AG09319 (cell line): ENCODE results near the gene PDZD4.

Experiments
- DNase-seq: peaks from one replicate; pipeline ENCODE4 v3.0.0-alpha.2; 2010; ENCODE audit warnings: low read depth; ENCODE audit errors: extremely low read depth
- TF ChIP-seq, protein P1 (sequence below): IDR thresholded peaks from 2 replicates; pipeline ENCODE4 v1.5.1; 2011; ENCODE audit warnings: low read depth, mild to moderate bottlenecking, inconsistent platforms, low read length, moderate library complexity

PDZD4 gene

DNA sequence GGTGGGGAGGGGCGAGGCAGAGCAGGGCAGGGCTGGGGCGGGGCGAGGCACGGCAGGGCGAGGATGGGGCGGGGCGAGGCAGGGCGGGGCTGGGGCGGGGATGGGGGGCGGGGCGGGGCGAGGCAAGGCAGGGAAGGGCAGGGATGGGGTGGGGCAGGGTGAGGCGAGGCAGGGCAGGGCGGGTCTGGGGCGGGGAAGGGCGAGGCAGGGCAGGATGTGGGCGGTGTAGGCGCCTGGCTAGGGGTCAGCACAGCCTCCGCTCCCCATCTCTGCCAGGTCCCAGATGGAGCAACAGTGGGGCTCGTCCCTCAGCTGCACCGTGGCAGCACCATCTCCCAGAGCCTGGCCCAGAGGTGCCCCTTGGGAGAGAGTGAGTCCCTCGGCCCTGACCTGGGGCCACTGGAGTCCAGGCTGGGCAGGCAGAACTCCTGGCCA lies 53.7 kb downstream of the PDZD4 start:
- TF ChIP-seq, protein P1, sequence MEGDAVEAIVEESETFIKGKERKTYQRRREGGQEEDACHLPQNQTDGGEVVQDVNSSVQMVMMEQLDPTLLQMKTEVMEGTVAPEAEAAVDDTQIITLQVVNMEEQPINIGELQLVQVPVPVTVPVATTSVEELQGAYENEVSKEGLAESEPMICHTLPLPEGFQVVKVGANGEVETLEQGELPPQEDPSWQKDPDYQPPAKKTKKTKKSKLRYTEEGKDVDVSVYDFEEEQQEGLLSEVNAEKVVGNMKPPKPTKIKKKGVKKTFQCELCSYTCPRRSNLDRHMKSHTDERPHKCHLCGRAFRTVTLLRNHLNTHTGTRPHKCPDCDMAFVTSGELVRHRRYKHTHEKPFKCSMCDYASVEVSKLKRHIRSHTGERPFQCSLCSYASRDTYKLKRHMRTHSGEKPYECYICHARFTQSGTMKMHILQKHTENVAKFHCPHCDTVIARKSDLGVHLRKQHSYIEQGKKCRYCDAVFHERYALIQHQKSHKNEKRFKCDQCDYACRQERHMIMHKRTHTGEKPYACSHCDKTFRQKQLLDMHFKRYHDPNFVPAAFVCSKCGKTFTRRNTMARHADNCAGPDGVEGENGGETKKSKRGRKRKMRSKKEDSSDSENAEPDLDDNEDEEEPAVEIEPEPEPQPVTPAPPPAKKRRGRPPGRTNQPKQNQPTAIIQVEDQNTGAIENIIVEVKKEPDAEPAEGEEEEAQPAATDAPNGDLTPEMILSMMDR = no peak
- DNase-seq = no peak

DNA sequence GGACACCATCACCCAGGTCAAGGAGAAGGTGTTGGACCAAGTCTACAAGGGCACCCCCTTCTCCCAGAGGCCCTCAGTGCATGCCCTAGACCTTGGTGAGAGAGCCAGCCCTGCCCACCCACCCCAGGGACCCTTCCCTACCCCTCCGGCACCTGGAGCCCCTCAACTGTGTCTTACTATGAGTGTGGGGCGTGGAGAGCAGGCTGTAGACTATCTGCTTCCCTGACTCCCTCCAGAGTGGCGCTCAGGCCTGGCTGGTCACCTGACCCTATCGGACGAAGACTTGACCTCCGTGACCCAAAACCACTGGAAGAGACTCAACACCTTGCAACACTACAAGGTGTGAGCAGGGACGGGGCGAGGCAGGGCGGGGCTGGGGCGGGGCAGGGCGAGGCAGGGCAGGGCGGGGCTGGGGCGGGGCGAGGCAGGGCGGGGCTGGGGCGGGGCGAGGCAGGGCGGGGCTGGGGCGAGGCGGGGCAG lies 54.2 kb downstream of the PDZD4 start:
- TF ChIP-seq, protein P1 = no peak
- no peak for DNase-seq

DNA sequence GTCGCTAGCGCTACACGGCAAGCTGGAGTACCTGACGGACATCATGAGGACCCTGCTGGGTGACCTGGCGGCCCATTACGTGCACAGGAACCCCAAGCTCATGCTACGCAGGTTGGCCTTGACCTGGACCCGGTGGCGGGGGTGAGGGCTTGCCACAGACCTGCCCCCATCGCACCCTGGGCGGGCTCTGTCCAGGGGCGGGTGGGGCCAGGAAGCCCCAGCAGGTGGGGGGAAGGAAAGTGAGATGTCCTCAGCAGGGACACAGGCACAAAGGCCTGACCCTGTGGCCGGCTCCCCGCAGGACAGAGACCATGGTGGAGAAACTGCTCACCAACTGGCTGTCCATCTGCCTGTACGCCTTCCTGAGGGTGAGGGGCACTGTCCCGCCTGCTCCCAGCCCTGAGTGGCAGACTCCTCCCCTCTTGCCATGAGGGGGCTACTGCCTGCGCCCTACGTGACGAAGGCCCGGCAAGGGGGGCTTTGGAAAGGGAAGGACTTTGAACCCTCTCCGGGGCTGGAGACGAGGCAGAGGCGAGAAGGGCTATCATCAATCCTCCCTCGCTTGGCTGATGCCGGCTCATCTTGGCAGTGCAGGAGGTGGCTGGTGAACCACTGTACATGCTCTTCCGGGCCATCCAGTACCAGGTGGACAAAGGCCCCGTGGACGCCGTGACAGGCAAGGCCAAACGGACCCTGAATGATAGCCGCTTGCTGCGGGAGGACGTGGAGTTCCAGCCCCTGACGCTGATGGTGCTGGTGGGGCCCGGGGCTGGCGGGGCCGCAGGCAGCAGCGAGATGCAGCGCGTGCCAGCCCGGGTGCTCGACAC lies 54.8 kb downstream of the PDZD4 start:
- TF ChIP-seq, protein P1 = no peak

DNA sequence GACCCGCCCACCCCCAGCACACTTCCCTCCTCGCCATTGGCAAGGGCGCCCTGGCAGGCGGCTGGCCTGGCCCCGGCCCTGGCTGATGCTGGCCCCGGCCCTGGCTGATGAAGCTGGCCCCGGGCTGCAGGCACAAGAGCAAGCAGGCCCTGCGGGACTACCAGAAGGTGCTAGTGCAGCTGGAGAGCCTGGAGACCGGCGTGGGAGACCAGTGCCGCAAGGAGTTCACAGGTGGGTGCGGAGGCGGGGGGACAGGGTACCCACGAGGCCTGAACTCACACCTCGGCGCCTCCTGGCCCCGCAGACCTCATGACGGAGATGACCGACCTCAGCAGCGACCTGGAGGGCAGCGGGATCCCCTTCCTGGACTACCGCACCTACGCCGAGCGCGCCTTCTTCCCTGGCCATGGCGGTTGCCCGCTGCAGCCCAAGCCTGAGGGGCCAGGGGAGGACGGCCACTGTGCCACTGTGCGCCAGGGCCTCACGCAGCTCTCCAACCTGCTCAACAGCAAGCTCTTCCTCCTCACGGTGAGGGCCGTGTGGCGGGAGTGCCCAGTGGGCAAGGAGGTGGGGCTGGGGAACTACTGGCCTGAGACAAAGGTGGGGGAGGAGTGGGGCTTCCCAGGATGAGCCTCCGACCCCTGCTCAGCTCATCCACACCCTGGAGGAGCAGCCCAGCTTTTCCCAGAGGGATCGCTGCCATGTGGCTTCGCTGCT lies 55.6 kb downstream of the PDZD4 start:
- DNase-seq = no peak
- TF ChIP-seq, protein P1 = no peak

More for the DNA sequence above, 54.8 kb downstream of the PDZD4 start:
- no peak for DNase-seq

DNA sequence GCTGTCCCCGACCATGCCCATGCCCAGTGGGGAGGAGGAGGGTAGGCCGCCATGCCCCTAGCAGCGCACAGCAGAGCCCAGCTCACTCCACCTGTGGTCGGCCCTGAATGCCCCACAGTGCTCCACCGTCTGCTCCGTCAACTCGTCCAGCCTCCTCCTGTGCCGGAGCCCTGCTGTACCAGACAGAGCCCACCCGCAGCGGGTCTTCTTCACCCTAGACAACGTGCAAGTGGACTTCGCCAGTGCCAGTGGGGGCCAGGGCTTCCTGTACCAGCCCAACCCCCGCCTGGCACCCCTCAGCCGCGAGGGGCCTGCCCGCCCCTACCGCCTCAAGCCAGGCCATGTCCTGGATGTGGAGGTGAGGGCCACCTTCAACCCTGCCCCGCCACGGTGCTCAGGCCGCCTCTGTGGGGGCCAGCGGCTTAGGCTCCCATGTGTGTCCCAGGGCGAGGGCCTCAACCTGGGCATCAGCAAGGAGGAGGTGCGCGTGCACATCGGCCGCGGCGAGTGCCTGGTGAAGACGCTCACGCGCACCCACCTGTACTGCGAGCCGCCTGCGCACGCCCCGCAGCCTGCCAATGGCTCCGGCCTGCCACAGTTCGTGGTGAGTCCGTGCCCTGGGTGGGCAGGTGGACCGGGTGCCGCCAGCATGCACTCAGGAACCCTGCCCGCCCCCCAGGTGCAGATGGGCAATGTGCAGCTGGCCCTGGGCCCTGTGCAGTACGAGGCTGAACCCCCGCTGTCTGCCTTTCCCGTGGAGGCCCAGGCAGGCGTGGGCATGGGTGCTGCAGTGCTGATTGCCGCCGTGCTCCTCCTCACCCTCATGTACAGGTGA lies 56.4 kb downstream of the PDZD4 start:
- TF ChIP-seq, protein P1 = no peak
- no peak for DNase-seq

DNA sequence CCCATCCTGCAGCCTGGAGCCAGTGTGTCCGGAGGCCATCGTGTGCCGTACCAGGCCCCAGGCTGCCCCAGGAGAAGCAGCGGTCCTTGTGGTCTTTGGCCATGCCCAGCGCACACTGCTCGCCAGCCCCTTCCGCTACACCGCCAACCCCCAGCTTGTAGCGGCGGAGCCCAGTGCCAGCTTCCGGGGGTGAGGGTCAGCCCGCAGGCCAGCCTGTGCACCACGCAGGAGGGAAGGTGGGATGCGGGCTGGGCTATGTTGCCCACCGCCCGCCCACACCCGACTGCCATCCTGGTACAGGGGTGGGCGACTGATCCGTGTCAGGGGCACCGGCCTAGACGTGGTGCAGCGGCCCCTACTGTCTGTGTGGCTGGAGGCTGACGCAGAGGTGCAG lies 57.1 kb downstream of the PDZD4 start:
- TF ChIP-seq, protein P1 = no peak
- no peak for DNase-seq
